ENCODE results near the gene ADORA2A. TPM values are rescaled to one million over a fixed set of nuclear protein-coding genes. Genes with fewer than 3 reads are reported as not detected.
A peak's percentile ranks its signal among the peaks of the same experiment; 100 is the strongest.

Gene ADORA2A
- total and polyA plus RNA-seq, 10 of the 15 experiments (the other 5 are each of a cell fraction or from before 2014, with no cell fraction given): 0.69 to 31.2 (median 18.3) TPM

- TF ChIP-seq ZNF592 (IDR thresholded peaks at IDR 0.05) (no peak), LARP7 (IDR thresholded peaks at IDR 0.05) (peak; percentile 78), ETV6 (conservative IDR thresholded peaks at IDR 0.05 in 1 of 2, IDR thresholded peaks at IDR 0.05 in 1 of 2; ENCODE audit: borderline replicate concordance in 1 of 2, low read depth in 1 of 2) (no peak), TCF7 (IDR thresholded peaks at IDR 0.05; ENCODE audit: borderline replicate concordance) (no peak), IRF4 (IDR thresholded peaks at IDR 0.05; ENCODE audit: low read depth, low read length) (no peak), NKRF (conservative IDR thresholded peaks at IDR 0.05) (peak; percentile 58), MAX (IDR thresholded peaks at IDR 0.05; ENCODE audit: low read depth, low read length) (no peak), CBX5 (IDR thresholded peaks at IDR 0.05; ENCODE audit: low read depth) (no peak), HCFC1 (IDR thresholded peaks at IDR 0.05; ENCODE audit: low read length) (no peak), NR2C1 (IDR thresholded peaks at IDR 0.05) (no peak), E2F8 (IDR thresholded peaks at IDR 0.05; ENCODE audit: low read depth, partially characterized antibody) (no peak), WRNIP1 (IDR thresholded peaks at IDR 0.05; ENCODE audit: borderline replicate concordance, low read depth, low read length) (no peak), FOXK2 (IDR thresholded peaks at IDR 0.05) (no peak), SUPT20H (IDR thresholded peaks at IDR 0.05; ENCODE audit: borderline replicate concordance, control insufficient read depth, low read depth, low read length) (no peak), ZNF24 (IDR thresholded peaks at IDR 0.05) (no peak), SREBF2 (IDR thresholded peaks at IDR 0.05; ENCODE audit: low read length) (no peak)
These were observed 3.1 kb upstream of the ADORA2A start (continued) for GRCh38 chr22:24424001-24424900.
